ENCODE results near the gene SV2C. TPM values are rescaled to one million over a fixed set of nuclear protein-coding genes. Genes with fewer than 3 reads are reported as not detected.
"Not testable (repeated sequence)": the region's sequence is repeated elsewhere in the genome, so short reads cannot be mapped to it uniquely, and the experiment has no call there.

Gene SV2C
- total and polyA plus RNA-seq, 10 of the 15 experiments (the other 5 are each of a cell fraction or from before 2014, with no cell fraction given), result under 0.01 to 1.1 (median 0.63) TPM

- TF ChIP-seq TCF3 (IDR thresholded peaks at IDR 0.05; ENCODE audit: borderline replicate concordance, insufficient read depth, low read depth, low read length) (no peak), IRF4 (IDR thresholded peaks at IDR 0.05; ENCODE audit: low read depth, low read length) (no peak), NR2F1 (conservative IDR thresholded peaks at IDR 0.05) (no peak), MYB (IDR thresholded peaks at IDR 0.05; ENCODE audit: borderline replicate concordance, low read depth, low read length) (no peak), RFX5 (IDR thresholded peaks at IDR 0.05; ENCODE audit: low read depth, low read length) (no peak), SRF (IDR thresholded peaks at IDR 0.05; ENCODE audit: low read depth in 2 of 2, low read length in 2 of 2) (no peak), POLR2A (IDR thresholded peaks at IDR 0.05; ENCODE audit: low read depth, low read length) (no peak), STAT3 (IDR thresholded peaks at IDR 0.05; ENCODE audit: low read depth, low read length) (no peak)
- TF ChIP-seq, protein P1, sequence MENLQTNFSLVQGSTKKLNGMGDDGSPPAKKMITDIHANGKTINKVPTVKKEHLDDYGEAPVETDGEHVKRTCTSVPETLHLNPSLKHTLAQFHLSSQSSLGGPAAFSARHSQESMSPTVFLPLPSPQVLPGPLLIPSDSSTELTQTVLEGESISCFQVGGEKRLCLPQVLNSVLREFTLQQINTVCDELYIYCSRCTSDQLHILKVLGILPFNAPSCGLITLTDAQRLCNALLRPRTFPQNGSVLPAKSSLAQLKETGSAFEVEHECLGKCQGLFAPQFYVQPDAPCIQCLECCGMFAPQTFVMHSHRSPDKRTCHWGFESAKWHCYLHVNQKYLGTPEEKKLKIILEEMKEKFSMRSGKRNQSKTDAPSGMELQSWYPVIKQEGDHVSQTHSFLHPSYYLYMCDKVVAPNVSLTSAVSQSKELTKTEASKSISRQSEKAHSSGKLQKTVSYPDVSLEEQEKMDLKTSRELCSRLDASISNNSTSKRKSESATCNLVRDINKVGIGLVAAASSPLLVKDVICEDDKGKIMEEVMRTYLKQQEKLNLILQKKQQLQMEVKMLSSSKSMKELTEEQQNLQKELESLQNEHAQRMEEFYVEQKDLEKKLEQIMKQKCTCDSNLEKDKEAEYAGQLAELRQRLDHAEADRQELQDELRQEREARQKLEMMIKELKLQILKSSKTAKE (IDR thresholded peaks at IDR 0.05; ENCODE audit: low read depth, poor library complexity, severe bottlenecking), result no peak
These were observed 236.5 kb downstream of the SV2C start (continued) for GRCh38 chr5:76319673-76320072.

DNA sequence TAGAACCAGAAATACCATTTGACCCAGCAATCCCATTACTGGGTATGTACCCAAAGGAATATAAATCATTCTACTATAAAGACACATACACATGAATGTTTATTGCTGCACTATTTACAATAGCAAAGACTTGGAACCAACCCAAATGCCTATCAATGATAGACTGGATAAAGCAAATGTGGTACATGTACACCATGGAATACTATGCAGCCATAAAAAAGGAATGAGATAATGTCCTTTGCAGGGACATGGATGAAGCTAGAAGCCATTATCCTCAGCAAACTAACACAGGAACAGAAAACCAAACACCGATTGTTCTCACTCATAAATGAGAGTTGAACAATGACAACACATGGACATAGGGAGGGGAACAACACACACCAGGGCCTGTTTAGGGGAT is 240.3 kb downstream of the SV2C start:
- ATAC-seq; H4K20me1 ChIP-seq (ENCODE audit: control insufficient read depth, insufficient read depth); H3K4me3 ChIP-seq; FAIRE-seq; H3K9me3 ChIP-seq (replicated peaks; ENCODE audit: control insufficient read depth, insufficient read depth, low read length); SMC1A ChIA-PET (ENCODE audit: uncharacterized antibody, unreplicated experiment); intact Hi-C loops (cut with micrococcal nuclease; ENCODE audit: unreplicated experiment); H3K4me1 ChIP-seq (ENCODE audit: control insufficient read depth, insufficient read depth, low read length); RAD21 ChIA-PET (ENCODE audit: unreplicated experiment); H3K36me3 ChIP-seq (ENCODE audit: control insufficient read depth in 2 of 2, insufficient read depth in 2 of 2, low read length in 1 of 2); H3K27ac ChIP-seq (ENCODE audit: control insufficient read depth, insufficient read depth); DNase-seq (ENCODE audit: low read depth, low spot score); H2AFZ ChIP-seq (ENCODE audit: control insufficient read depth, low read depth, low read length); H3K27me3 ChIP-seq (replicated peaks in 1 of 2; ENCODE audit: control insufficient read depth in 2 of 2, insufficient read depth in 2 of 2, low read length in 1 of 2); H3K79me2 ChIP-seq (ENCODE audit: control insufficient read depth, insufficient read depth, low read length); H3K9ac ChIP-seq (ENCODE audit: control insufficient read depth, insufficient read depth, low read length); in situ Hi-C loops (cut with MboI); H3K4me2 ChIP-seq (ENCODE audit: control insufficient read depth, insufficient read depth); BruUV-seq (replicated peaks); POLR2A ChIA-PET: not testable (repeated sequence)
- CTCF ChIA-PET, result interaction anchor here (1.4 kb wide), 1 partner anchor 14 kb away, joined by 5 read pairs; no protein-coding TSS in a partner anchor
- 0% methylated on average over 1 of the region's 1 CpG for WGBS (ENCODE audit: insufficient coverage, insufficient replicate concordance, low lambda C conversion rate, missing lambda C conversion rate)
